RPMI8226 (cell line): ENCODE data around the gene FBXW9.
"Not testable (repeated sequence)": the region's sequence is repeated elsewhere in the genome, so short reads cannot be mapped to it uniquely, and the experiment has no call there.

ENCODE experiments used
- DNase-seq: peaks from one replicate; pipeline ENCODE4 v3.0.0-alpha.2; 2015

Gene FBXW9

DNA sequence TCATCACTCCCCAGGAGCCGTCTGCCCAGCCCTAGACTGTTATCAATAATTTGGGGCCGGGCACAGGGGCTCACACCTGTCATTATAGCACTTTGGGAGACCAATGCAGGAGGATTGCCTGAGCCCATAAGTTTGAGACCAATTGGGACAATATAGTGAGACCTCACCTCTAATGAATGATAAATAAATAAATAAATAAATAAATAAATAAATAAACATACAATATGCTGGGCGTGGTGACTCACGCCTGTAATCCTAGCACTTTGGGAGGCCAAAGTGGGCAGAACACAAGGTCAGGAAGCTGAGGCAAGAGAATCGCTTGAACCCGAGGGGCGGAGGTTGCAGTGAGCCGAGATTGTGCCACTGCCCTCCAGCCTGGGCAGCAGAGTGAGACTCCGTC is 16.9 kb upstream of the FBXW9 start:
- DNase-seq = not testable (repeated sequence)

- not testable (repeated sequence) for DNase-seq
Observed at GRCh38 chr19:12712077-12712476, 15.6 kb upstream of the FBXW9 start.

GRCh38 chr19:12711187-12711586 is 14.8 kb upstream of the FBXW9 start:
- DNase-seq = no peak

- no peak for DNase-seq
Observed at GRCh38 chr19:12708641-12709040, 12.2 kb upstream of the FBXW9 start.

DNA sequence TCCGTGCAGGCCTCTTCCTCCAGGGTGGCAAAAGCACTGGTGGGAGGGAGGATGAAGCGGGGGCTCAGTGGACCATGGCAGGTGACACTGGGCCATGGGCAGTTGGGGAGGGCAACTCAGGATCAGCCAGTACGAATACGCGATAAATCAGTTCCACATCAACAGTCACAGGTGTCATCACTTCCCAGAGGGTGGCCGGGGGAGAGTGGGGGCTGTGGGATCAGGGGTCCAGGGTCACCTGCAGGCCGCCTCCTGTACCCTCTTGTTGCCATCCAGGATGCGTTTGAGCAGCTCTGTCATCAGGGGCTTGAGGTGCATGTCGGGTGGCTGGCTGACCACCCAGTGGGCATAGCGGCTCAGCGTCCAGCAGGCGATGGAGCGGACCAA is 9.9 kb upstream of the FBXW9 start:
- no peak for DNase-seq

- DNase-seq = no peak
Observed at GRCh38 chr19:12705654-12706331, 9.4 kb upstream of the FBXW9 start.

- DNase-seq = no peak
Observed at GRCh38 chr19:12705169-12705568, 8.7 kb upstream of the FBXW9 start.

GRCh38 chr19:12703046-12703445 is 6.6 kb upstream of the FBXW9 start:
- no peak for DNase-seq

DNA sequence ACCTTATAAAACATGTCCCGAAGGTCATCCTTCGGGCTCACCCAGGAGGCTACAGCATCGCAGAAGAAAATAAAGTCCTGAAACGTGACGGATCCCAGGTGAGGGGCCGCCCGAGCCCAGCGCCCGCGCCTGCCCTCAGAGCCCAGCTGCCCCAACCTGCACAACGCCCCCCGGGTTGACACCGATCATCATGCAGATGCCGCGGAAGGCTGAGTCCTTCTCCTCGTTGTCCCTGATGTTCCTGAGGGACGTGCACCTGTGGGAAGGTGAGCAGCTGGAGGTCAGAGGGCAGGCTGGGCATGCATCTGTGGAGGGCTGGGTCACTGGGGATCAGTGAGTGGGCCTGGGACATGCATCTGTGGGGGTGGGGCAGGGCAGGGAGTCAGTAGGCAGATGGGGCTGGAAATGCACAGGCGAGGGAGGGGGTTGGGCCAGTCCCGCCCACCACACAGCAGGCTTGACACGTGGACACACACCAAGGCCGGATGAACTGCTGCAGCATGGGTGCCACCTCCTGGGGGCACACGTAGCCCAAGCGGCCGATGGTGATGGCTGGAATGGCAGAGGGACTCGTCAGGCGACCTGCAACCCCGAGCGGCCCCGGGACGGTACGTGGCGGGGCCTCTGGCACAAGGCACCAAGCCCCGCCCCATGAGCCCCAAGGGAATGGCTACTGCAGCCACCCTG is 5.3 kb upstream of the FBXW9 start:
- DNase-seq = no peak

DNA sequence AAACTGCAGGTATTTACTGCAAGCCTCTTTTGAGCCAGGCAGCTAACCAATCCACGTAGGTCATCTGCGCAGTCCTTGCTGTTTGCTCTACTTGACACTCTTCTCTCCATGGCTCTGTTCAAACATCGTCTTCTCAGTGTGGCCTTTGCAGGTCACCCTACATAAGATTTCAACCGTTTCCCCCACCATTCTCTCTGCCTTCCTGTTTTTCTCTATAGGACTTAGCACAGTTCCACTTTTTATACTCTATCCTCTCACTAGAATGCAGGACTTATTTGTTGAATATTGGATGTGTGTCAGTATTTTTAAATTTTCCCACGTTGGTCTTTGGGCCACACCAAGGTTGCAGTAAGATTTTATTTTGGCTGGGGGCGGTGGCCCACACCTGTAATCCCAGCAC is 1.7 kb upstream of the FBXW9 start:
- DNase-seq = no peak

DNA sequence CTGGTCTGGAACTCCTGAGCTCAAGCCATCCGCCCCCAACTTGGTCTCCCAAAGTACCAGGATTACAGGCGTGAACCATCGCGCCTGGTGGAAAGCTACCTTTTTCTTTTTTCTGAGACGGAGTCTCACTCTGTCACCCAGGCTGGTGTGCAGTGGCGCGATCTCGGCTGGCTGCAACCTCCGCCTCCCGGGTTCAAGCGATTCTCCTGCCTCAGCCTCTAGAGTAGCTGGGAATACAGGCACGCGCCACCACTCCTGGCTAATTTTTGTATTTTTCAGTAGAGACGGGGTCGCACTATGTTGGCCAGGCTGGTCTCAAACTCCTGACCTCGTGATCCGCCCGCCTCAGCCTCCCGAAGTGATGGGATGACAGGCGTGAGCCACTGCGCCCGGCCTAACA is 994 bp upstream of the FBXW9 start:
- not testable (repeated sequence) for DNase-seq

- DNase-seq = peak; percentile 45
Observed at GRCh38 chr19:12695997-12696365, 450 bp downstream of the FBXW9 start.

- no peak for DNase-seq
Observed at GRCh38 chr19:12695514-12695913, 917 bp downstream of the FBXW9 start.

GRCh38 chr19:12695096-12695495 is 1.3 kb downstream of the FBXW9 start:
- DNase-seq = no peak

DNA sequence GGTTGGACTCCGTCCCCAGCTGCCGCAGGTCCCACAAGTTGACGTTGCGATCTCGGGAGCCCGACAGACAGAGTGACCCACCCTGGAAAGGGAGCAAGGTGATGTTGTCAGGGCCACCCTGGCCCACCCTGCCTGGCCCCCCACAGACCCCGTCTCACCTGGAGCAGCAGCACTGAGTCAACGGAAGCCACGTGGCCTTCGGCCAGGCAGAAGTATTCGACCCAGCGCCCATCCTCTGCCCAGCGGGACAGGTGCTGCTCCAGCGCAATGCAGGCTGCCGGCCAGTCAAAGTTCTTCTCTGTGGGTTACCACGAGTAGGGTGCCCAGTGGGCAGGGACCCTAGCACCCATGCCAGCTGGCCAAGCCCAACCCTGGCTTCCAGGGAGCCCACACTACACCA is 1.8 kb downstream of the FBXW9 start:
- no peak for DNase-seq

GRCh38 chr19:12692960-12693359 is 3.5 kb downstream of the FBXW9 start:
- no peak for DNase-seq

DNA sequence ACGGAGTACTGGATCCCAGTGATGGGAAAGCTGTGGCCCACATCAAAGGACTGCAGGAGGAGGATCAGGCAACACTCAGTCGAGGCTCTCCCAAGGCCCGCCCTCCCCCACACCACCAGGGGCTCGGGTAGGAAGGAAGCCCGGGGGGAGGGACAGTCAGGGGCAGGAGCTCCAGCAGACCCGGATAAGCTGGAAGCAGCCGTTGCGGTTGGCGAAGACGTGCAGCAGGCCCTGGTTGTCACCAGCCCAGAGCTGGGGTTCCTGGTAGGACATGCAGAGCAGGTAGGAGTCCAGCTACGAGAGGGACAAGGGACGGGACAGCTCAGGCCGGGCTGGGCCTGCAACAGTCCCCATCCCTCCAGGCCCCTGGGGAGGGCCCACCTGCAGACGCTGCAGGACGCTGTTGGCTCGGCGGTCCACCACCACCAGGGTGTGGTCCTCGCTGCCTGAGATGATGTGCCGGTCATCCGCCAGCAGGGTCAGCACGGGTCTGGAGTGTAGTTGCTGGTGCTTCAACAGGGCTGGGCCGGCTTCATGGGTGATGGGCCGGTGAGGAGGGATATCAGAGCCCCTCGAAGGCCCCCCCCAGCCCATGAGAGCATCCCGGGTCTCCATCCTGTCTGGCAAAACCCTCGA is 6.7 kb downstream of the FBXW9 start:
- no peak for DNase-seq

GRCh38 chr19:12689012-12689411 is 7.4 kb downstream of the FBXW9 start:
- DNase-seq = no peak

DNA sequence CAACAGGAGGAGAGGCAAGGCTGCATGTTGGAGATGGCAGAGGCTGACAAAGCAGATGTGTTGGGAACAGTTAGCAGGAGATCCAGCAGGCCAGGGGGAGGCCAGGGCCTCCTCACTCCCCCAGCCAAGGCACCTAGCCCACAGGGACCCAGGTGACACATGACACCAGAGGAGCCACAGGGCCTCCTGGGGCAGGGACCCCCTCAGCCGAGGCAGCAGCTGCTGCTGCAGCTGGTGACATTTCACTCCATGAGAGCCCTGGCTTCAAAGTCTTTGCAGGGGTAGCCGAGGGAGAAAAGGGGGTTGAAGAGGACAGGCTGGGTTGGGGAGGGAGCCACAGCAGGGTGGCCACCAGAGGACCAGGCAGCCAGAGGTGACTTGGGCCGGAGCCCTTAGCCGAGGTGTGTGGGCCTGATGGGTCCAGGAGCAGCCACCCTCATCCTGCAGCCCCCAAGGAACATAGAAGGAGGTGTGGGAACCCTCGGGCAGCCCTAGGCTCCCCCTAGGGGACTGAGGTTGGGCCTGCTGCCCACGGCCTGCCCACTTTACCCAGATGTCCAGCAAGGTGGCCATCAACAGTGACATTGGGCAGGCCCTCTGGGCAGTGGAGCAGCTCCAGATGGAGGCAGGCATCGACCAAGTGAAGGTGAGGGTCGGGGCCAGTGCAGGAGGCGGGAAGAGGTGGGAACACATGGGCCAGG is 8.8 kb downstream of the FBXW9 start, which contains the start of gene GNG14:
Gene GNG14, plus strand, starts transcription at position 503 of the 701 bp plus-strand sequence. Its CDS starts 51 bp downstream, at position 554.
- no peak for DNase-seq

- DNase-seq = no peak
Observed at GRCh38 chr19:12685831-12686230, 10.6 kb downstream of the FBXW9 start.

DNA sequence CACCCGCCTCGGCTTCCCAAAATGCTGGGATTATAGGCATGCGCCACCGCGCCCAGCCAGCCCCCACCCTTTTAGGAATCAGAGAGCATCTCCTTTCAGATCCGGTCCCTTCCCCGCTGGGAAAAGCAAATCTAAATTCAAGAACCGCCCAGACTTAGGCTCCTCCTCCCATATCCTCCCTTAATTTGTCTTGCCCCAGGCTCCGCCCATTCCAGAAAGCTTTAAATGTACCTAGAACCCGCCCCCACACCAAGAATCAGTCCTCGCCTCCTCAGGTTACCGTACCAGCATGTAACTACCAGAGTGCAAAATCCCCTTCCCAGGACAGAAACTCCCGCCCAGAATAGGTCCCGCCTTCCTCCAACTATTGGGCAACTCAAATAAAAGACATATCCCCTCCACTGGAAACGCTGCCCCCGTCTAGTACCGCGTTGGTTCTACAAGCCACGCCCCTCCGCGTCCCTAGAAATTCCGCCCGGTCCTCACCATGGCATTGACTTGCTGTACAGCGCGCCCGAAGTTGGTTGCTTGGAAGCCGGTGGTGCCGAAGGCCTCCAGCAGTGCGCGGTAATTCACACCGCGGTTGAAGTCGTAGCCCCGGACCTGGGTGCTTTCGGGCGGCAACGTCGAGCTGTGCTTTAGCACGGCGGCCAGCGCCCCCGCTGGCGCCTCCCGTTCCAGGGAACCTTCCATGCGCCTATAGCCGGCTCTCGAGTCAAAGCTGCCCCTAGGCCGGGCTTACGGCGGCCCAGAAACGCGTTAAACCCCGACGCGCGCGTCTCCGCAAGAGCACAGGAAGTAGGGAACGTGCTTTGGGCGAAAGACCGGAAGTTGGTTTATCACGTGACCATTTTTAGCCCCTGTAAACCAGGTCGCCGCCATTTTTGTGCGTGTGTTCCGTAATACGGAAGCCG is 15.1 kb downstream of the FBXW9 start, which contains the start of gene DHPS:
Gene DHPS, minus strand, starts transcription at position 807 of the 914 bp plus-strand sequence. Its CDS starts 114 bp downstream, at position 693.
- peak; percentile 98 for DNase-seq

- DNase-seq = no peak
Observed at GRCh38 chr19:12680034-12680433, 16.4 kb downstream of the FBXW9 start.
